ENCODE measurements around the gene EFNA4. TPM values are rescaled to one million over a fixed set of nuclear protein-coding genes. Genes with fewer than 3 reads are reported as not detected.
A peak's percentile ranks its signal among the peaks of the same experiment; 100 is the strongest.

The EFNA4 gene
- total RNA-seq, 1 donor from 2014 or later = 46.8 TPM

DNA sequence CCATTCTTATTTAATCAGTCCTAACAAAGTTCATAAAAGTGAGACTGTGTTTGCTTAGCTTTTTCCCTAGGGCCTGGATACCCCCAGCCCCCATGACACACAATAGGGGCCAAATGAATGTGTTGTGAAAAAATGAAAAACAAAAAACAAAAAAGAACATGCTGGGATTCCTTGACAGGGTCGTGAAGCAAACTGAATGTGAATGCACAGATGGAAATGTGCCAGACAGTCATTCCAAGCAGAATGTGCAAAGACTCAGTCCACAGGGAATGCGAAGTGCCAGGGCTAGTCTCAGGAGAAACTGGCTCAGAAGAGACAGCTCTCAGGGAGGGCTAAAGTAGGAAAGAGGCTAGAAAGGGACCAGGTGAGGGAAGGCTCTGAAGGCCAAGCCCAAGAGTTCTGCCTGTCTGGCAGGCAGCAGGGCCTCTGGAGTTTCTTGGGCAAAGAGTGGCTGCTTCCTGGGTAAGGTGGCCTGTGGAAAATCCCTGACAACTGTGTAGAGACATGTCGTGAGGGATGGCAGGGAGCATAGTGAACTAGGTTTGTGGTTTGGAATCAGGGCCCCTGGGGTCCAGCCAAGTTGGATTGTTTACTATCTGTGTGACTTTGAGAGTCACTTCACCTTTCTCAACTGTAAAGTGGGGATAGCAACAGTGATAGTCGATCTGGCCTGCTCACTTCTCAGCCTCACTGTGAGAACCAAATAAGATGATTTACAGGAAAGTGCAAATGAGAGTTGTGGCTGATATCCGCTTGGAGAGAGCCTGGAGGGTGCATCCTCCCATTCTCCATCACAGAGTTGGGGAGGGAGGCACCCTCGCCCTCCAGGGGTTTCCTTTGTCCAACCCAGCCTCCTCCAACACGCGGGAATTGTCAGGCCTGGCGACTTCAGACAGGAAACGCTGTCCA lies 13.6 kb upstream of the EFNA4 start:
- TF ChIP-seq, protein P1, sequence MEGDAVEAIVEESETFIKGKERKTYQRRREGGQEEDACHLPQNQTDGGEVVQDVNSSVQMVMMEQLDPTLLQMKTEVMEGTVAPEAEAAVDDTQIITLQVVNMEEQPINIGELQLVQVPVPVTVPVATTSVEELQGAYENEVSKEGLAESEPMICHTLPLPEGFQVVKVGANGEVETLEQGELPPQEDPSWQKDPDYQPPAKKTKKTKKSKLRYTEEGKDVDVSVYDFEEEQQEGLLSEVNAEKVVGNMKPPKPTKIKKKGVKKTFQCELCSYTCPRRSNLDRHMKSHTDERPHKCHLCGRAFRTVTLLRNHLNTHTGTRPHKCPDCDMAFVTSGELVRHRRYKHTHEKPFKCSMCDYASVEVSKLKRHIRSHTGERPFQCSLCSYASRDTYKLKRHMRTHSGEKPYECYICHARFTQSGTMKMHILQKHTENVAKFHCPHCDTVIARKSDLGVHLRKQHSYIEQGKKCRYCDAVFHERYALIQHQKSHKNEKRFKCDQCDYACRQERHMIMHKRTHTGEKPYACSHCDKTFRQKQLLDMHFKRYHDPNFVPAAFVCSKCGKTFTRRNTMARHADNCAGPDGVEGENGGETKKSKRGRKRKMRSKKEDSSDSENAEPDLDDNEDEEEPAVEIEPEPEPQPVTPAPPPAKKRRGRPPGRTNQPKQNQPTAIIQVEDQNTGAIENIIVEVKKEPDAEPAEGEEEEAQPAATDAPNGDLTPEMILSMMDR (IDR thresholded peaks at IDR 0.05; ENCODE audit: unreplicated experiment) = no peak
- no peak for DNase-seq (ENCODE audit: low spot score, unreplicated experiment)
- H3K27ac Mint-ChIP-seq = peak overlapping the region; percentile 91
- no peaks in the 10 kb centered on the region for H3K36me3 Mint-ChIP-seq (ENCODE audit: insufficient read depth)
- H3K9me3 Mint-ChIP-seq (ENCODE audit: low read depth) = no peaks in the 10 kb centered on the region
- peaks cover 21% of the 10 kb centered on the region for H3K27me3 Mint-ChIP-seq
- H3K4me3 Mint-ChIP-seq (ENCODE audit: low read depth) = peak overlapping the region; percentile 79
- H3K4me1 Mint-ChIP-seq (ENCODE audit: low read depth) = peaks cover 12% of the 10 kb centered on the region

DNA sequence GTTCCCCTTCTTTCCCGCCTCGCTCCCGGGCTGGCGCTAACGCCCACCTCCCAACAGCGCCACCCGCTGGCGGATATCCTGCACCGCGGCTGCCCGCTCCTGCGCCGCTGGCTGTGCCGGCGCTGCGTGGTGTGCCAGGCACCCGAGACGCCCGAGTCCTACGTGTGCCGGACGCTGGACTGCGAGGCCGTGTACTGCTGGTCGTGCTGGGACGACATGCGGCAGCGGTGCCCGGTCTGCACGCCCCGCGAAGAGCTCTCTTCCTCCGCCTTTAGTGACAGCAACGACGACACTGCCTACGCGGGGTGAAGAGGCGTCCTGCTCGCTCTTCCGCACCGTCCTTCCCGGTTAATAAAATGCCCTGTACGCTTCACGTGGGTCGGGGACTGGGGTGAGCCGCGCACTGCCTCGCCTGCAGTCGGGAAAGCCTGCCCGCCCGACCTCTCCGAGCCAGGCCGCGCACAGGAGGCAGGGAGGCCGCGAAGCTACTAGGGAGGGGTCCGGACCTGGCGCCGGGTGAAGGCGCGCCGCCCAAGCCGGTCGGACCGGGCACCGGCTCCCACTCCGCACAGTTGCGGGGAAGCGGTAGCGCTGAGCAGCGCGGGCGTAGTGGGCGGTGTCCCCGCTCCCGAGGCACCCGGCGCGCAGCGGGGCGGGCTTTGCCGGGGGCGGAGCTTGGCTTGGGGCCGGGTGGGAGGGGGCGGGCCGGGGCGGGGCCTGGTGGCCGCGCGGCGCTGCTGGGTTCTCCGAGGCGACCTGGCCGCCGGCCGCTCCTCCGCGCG lies 12.8 kb upstream of the EFNA4 start, which contains the start of gene ADAM15:
Gene ADAM15 (plus strand): TSS at position 757 of the 782 bp plus-strand sequence. CDS start 71 bp downstream, outside the sequence.
- Mint-ChIP-seq H3K36me3 (ENCODE audit: insufficient read depth) (no peaks in the 10 kb centered on the region), H3K4me1 (ENCODE audit: low read depth) (peaks cover 12% of the 10 kb centered on the region), H3K27ac (peak within 1 kb of the TSS; percentile 91), H3K9me3 (ENCODE audit: low read depth) (no peaks in the 10 kb centered on the region), H3K27me3 (peaks cover 21% of the 10 kb centered on the region), H3K4me3 (ENCODE audit: low read depth) (peak within 1 kb of the TSS; percentile 79)
- DNase-seq (ENCODE audit: low spot score, unreplicated experiment) = peak; percentile 85
- TF ChIP-seq, protein P1 (IDR thresholded peaks at IDR 0.05; ENCODE audit: unreplicated experiment) = peak; percentile 94

GRCh38 chr1:155051342-155051776 lies 12.2 kb upstream of the EFNA4 start:
- TF ChIP-seq, protein P1 (IDR thresholded peaks at IDR 0.05; ENCODE audit: unreplicated experiment) = no peak
- Mint-ChIP-seq H3K27me3 (peaks cover 21% of the 10 kb centered on the region), H3K36me3 (ENCODE audit: insufficient read depth) (no peaks in the 10 kb centered on the region), H3K4me1 (ENCODE audit: low read depth) (peaks cover 12% of the 10 kb centered on the region), H3K9me3 (ENCODE audit: low read depth) (no peaks in the 10 kb centered on the region), H3K4me3 (ENCODE audit: low read depth) (peak overlapping the region; percentile 63), H3K27ac (no peak overlapping the region)
- DNase-seq (ENCODE audit: low spot score, unreplicated experiment) = no peak

GRCh38 chr1:155051777-155052398 lies 11.7 kb upstream of the EFNA4 start:
- H3K27ac Mint-ChIP-seq = no peak overlapping the region
- no peaks in the 10 kb centered on the region for H3K9me3 Mint-ChIP-seq (ENCODE audit: low read depth)
- H3K36me3 Mint-ChIP-seq (ENCODE audit: insufficient read depth) = no peaks in the 10 kb centered on the region
- peaks cover 21% of the 10 kb centered on the region for H3K27me3 Mint-ChIP-seq
- peaks cover 12% of the 10 kb centered on the region for H3K4me1 Mint-ChIP-seq (ENCODE audit: low read depth)
- DNase-seq (ENCODE audit: low spot score, unreplicated experiment) = no peak
- H3K4me3 Mint-ChIP-seq (ENCODE audit: low read depth) = peak overlapping the region; percentile 63
- TF ChIP-seq, protein P1 (IDR thresholded peaks at IDR 0.05; ENCODE audit: unreplicated experiment) = no peak
